Skeletal muscle cell (primary cell): ENCODE measurements around the gene MPIG6B.
A peak's percentile ranks its signal among the peaks of the same experiment; 100 is the strongest.

Experiments
- DNase-seq: peaks from one replicate; pipeline ENCODE4 v3.0.0-alpha.2; 2010; ENCODE audit warnings: low read depth
- H3K4me3 ChIP-seq: 2 replicates; pipeline ENCODE4 v1.5.1; 2011; ENCODE audit warnings: low read depth, mild to moderate bottlenecking, control low read depth, low read length, moderate library complexity

MPIG6B gene

GRCh38 chr6:31723245-31723979 is at the start of gene MPIG6B:
Gene MPIG6B, plus strand, starts transcription at chr6:31723373. Its CDS starts 11 bp downstream, at chr6:31723384.
- no peak for DNase-seq
- H3K4me3 ChIP-seq = no peak within 1 kb of the TSS

GRCh38 chr6:31676322-31676903 is 46.8 kb upstream of the MPIG6B start:
- no peak overlapping the region for H3K4me3 ChIP-seq
- DNase-seq = no peak

GRCh38 chr6:31676904-31677303 is 46.3 kb upstream of the MPIG6B start:
- H3K4me3 ChIP-seq = no peak overlapping the region
- no peak for DNase-seq

GRCh38 chr6:31677955-31678354 is 45.2 kb upstream of the MPIG6B start:
- no peak overlapping the region for H3K4me3 ChIP-seq
- DNase-seq = no peak

GRCh38 chr6:31680226-31681134 is 42.7 kb upstream of the MPIG6B start, which contains the start of gene LY6G5C:
Gene LY6G5C, minus strand, starts transcription at chr6:31681067. Its CDS starts 694 bp downstream, at chr6:31680373.
- peak; percentile 75 for DNase-seq
- peak within 1 kb of the TSS; percentile 55 for H3K4me3 ChIP-seq

- H3K4me3 ChIP-seq = peak overlapping the region; percentile 55
- no peak for DNase-seq
Measured at GRCh38 chr6:31681135-31681671, 42.0 kb upstream of the MPIG6B start.

- no peak overlapping the region for H3K4me3 ChIP-seq
- no peak for DNase-seq
Measured at GRCh38 chr6:31683591-31683990, 39.6 kb upstream of the MPIG6B start.

- H3K4me3 ChIP-seq = no peak overlapping the region
- no peak for DNase-seq
Measured at GRCh38 chr6:31686483-31686882, 36.7 kb upstream of the MPIG6B start.

- DNase-seq = no peak
- no peak overlapping the region for H3K4me3 ChIP-seq
Measured at GRCh38 chr6:31687321-31687720, 35.9 kb upstream of the MPIG6B start.

GRCh38 chr6:31687860-31688693 is 35.1 kb upstream of the MPIG6B start:
- H3K4me3 ChIP-seq = no peak overlapping the region
- DNase-seq = no peak

GRCh38 chr6:31689249-31690110 is 33.7 kb upstream of the MPIG6B start:
- DNase-seq = no peak
- no peak overlapping the region for H3K4me3 ChIP-seq

GRCh38 chr6:31690231-31691077 is 32.7 kb upstream of the MPIG6B start:
- no peak for DNase-seq
- no peak overlapping the region for H3K4me3 ChIP-seq

- H3K4me3 ChIP-seq = no peak overlapping the region
- DNase-seq = no peak
Measured at GRCh38 chr6:31691078-31691463, 32.1 kb upstream of the MPIG6B start.

- H3K4me3 ChIP-seq = no peak overlapping the region
- DNase-seq = no peak
Measured at GRCh38 chr6:31691564-31692108, 31.5 kb upstream of the MPIG6B start.

GRCh38 chr6:31692353-31692752 is 30.8 kb upstream of the MPIG6B start:
- no peak overlapping the region for H3K4me3 ChIP-seq
- no peak for DNase-seq

GRCh38 chr6:31692886-31693285 is 30.3 kb upstream of the MPIG6B start:
- DNase-seq = no peak
- no peak overlapping the region for H3K4me3 ChIP-seq

- H3K4me3 ChIP-seq = no peak overlapping the region
- DNase-seq = no peak
Measured at GRCh38 chr6:31693535-31693934, 29.6 kb upstream of the MPIG6B start.
